ENCODE results near the gene TRMU.
"Not testable (repeated sequence)": the region's sequence is repeated elsewhere in the genome, so short reads cannot be mapped to it uniquely, and the experiment has no call there.

The TRMU gene

DNA sequence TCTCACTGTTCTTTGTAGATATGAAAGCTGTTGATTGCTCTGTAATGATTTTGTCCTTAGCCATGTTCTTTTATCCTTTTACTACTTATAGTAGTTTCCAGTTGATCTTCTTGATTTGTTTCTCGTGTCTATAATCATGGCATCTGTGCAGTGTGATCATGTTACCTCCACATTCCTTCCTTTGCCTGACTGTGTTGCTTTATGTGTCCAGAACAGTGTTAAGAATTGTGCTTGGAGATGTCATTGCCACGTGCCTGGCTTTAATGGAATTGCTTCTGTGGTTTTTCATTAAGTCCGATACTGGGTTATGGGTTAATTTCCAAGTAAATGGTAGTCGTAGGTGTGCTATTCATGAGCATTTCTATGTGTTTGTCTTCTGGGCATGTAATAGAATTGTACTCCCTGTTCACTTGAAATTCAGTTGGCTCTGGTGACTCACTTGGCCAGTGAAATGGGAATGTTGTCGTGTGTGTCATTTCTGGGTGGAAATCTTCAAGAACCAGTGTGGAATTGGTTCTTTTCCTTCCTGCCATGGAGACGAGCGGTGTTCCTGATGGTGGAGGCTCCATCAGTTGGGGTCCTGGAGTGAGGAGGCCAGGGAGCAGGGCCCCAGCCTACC is 32.1 kb upstream of the TRMU start:
- ATAC-seq: no peak

DNA sequence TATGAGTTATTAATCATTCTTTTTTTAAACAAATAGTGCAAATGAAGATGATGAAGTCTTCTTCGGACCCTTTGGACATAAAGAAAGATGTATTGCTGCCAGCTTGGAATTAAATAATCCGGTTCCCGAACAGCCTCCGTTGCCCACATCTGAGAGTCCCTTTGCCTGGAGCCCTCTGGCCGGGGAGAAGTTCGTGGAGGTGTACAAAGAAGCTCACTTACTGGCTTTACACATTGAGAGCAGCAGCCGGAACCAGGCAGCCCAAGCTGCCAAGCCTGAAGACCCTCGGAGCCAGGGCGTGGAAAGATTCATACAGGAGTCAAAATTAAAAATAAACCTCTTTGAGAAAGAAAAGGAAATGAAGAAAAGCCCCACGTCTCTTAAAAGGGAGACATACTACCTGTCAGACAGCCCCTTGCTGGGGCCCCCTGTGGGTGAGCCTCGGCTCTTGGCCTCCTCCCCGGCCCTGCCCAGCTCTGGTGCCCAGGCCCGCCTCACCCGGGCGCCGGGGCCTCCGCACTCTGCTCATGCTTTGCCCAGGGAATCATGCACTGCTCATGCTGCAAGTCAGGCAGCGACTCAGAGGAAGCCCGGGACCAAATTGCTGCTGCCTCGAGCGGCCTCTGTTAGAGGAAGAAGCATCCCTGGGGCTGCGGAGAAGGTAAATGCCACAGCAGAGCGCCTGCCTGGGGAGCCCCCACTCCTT is 27.1 kb upstream of the TRMU start:
- ATAC-seq: no peak

- no peak for ATAC-seq
Measured at GRCh38 chr22:46309526-46310085, 25.9 kb upstream of the TRMU start.

GRCh38 chr22:46312056-46312455 is 23.5 kb upstream of the TRMU start:
- no peak for ATAC-seq

DNA sequence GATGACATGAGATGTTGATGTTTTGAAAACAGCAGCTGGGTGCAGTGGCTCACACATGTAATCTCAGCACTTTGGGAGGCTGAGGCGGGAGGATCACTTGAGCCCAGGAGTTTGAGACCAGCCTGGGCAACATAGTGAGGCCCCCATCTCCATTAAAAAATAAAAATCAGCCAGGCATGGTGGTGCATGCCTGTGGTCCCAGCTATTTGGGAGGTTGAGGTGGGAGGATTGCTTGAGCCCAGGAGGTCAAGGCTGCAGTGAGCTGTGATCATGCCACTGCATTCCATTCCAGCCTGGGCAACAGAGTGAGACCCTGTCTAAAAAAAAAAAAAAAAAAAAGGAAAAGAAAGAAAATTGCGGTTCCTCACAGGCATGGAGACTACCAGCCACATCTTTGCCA is 22.7 kb upstream of the TRMU start:
- ATAC-seq: not testable (repeated sequence)

GRCh38 chr22:46315976-46316375 is 19.5 kb upstream of the TRMU start:
- ATAC-seq: no peak

DNA sequence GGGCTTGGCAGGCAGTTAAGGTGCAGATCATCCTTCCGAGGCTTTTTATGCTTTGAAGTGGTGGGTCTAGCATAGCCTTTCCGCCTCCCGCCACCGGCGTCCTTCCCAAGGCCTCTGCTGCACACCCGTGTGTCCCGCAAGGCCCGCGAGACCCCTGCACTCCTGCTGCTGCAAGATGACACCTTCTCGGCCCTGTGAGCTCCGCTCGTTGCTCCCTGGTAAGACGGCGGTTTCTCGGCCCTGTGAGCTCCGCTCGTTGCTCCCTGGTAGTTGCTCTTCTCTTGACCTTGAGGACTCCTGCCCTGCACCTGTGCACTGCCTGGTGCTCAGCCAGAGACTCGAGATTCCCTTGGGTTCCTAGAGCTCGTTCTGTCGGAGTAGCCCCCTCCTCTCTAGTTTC is 17.9 kb upstream of the TRMU start:
- no peak for ATAC-seq

DNA sequence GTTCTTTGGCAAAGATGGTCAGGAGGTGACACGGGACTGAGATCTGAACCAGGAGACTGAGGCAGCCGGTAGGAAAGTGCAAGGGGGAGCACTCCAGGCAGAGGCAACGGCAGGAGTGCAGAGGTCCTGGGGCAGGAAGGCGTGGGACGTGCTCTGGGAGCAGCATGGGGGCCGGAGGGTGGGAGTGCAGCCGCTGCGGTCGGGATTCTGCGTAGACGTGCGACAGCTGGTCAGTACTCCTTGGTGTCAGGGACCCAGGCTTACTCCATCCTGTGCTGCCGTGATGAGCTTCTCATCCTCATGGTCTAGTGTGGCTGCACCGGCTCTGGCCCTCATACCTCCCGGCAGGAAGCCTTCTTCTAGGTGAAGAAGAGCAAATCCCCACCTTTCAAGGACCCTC is 16.9 kb upstream of the TRMU start:
- no peak for ATAC-seq

DNA sequence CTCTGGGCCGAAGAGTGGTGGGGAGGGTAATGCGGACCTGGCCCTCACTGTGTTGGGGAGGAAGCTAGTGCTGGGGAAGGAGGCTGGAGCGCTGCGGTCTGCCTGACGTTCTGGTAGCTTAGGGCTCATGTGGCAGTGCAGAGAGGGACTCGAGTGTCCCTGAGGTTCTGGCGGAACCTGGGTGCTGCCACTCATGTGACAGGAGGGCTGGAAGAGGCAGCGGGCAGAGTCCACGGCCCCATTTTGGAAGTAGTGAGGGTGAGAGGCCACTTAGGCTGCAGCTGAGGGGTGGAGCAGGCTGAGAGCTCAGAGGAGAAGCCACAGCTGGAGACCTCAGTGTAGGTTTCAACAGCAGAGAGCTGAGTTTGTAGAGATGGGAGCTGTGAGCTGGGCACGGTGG is 16.2 kb upstream of the TRMU start:
- no peak for ATAC-seq

GRCh38 chr22:46320166-46320710 is 15.3 kb upstream of the TRMU start:
- ATAC-seq: no peak

GRCh38 chr22:46320716-46321386 is 14.7 kb upstream of the TRMU start:
- no peak for ATAC-seq

DNA sequence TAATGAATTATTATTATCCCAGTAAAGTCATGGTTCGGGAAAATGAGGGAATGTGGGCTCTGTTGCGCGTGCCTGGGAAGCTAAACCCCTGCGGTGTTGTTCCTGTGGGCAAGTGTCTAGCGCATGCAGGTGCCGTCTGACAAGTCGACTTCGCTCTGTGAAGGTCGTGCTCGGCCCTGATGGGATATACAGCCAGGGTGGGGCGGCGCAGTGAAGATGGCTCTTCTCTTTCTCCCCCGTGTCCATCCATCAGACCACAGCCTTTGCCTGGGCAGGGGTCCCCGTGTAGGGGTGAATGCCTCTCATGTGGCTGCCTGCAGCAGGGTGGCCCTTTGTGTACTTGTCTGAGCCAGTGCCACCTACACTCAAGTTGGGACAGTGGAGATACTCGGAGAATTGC is 12.8 kb upstream of the TRMU start:
- no peak for ATAC-seq

- ATAC-seq: no peak
Measured at GRCh38 chr22:46323162-46323561, 12.4 kb upstream of the TRMU start.

DNA sequence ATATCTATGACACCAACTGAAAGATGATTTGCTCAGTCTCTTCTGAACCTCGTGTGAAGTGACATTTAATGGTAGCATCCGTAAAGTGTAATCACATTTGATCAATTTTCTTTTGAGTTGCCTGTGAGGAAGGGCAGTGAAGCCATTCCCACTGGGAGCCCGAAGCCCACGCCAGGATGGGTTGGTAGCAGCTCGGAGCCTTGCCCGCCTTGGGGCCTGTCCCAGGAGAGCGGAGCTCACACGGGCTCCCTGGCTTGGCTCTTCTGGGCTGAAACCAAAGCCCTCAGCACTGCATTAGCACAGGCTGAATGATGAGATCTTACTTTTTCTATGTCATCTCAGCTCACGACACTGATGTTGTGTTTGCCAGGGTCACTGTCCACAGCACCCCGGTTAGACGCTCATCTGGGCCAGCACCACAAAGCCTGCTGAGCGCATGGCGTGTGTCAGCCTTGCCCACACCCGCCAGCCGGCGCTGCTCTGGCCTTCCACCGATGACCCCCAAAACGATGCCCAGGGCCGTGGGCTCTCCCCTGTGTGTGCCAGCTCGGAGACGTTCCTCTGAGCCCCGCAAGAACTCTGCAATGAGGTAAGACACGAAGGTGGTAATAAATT is 9.3 kb upstream of the TRMU start:
- ATAC-seq: no peak

GRCh38 chr22:46327691-46328465 is 7.6 kb upstream of the TRMU start:
- ATAC-seq: no peak

- no peak for ATAC-seq
Measured at GRCh38 chr22:46328797-46329196, 6.7 kb upstream of the TRMU start.

DNA sequence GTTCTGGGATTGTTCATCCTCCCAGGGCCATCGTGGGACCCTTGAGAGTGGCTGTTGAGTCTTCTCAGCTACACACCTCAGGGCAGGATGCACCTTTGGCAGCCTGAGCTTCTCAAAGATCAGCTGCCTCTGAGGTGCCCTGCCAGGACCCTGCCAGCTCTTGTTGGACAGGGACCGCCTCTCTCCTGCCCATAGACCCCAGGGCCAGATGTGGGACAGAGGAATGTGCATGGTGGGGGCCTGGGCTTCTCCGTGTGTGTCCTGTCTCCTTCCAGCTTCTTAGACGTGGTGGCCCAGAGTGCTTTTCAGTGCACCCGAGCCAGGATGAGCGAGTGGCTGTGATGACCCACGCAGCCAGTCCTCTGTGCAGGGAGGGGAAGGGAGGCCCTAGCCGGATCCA is 5.9 kb upstream of the TRMU start:
- ATAC-seq: no peak

DNA sequence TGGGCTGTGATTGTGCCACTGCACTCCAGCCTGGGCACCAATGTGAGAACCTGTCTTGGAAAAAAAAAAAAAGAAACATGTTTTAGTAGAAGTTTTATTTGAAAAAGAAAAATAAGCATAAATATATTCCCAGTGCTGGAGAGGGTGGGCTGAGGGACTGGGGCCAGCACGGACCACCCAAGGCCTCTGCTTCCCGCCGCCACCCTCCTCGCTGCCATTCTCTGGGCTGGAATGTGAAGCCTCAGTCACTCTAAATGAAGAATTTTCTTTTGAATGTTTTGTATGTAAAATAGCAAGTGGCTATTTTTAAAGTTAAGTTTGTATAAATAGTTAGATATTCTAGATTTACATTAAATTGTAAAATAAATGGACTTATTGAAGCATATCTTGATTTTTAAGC is 5.1 kb upstream of the TRMU start:
- ATAC-seq: no peak

- no peak for ATAC-seq
Measured at GRCh38 chr22:46331496-46331895, 4.0 kb upstream of the TRMU start.

DNA sequence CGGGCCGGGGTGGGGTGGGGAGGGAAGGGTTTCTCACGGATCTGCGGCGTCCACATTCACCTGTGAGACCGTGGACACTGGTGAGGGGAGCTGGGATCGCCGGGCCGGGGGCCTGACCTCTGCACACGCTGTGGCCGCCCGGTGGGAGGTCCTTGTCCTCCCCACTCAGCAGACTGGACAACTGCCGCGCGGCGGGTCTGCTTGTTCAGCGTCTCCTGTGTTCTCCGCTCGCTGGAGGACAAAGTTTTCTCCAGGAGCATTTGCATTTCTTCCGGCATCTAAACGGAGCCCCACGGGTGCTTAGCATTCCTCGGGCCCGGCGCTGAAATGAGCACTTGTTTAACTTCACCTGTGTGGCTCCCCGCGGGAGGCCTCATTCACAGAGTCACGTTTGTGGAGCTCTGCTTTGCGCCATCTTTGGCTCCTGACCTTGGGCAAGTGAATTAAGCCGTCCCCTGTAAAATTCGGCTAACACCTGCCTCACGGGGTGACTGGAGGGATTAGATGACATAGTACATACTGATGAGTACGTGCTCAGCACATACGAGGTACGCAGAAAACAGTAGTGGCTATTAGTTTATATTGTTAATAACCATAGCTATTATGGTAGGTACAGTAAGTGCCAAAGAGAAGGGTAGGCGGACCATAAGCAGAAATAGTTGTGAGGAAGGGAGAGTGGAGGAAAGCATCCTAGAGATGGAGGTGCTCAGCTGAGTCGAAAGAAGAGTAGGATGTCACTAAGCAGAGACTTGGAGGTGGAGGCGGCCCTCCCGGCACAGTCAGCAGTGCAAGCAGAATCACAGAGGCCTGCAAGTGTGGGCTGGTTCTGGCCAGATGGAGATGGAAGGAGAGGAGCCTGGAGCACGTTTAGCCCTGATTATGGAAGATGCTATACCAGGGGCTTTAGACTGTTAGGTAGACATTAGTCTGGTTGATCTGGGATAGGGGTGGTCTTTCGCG is 885 bp downstream of the TRMU start:
- peak in 1 of 2 donors; percentile 4 for ATAC-seq

GRCh38 chr22:46337870-46338269 is 2.4 kb downstream of the TRMU start:
- ATAC-seq: no peak

All from activated CD4-positive, CD25-positive, alpha-beta regulatory T cell treated with anti-CD3 and anti-CD28 coated beads, Interleukin-2, amount 50 U/mL, for 24 hours (primary cell).